SU-DHL-6 (cell line): ENCODE measurements around the gene PTPRJ.

ENCODE experiments used
- CTCF ChIP-seq: fragments of 200-600 bp; sonication (generic); IDR thresholded peaks from one replicate; pipeline ENCODE4 v1.5.1; 2017; ENCODE audit warnings: antibody characterized with exemption, mild to moderate bottlenecking, low read length, moderate library complexity; ENCODE audit not compliant: insufficient read depth, poor library complexity, severe bottlenecking
- EZH2phosphoT487 ChIP-seq: fragments of 200-600 bp; sonication (generic), shearing (Covaris generic); conservative IDR thresholded peaks from 2 replicates; pipeline ENCODE4 v1.6.1; 2018; ENCODE audit warnings: mild to moderate bottlenecking, antibody characterized with exemption, low read length, moderate library complexity, mixed read lengths

- TF ChIP-seq CTCF (no peak), EZH2phosphoT487 (no peak)
These were observed 38.3 kb upstream of the PTPRJ start for GRCh38 chr11:47941907-47942558.
